Lower leg skin (tissue), 4 donors: ENCODE measurements around the gene LBHD1. TPM values are rescaled to one million over a fixed set of nuclear protein-coding genes. Genes with fewer than 3 reads are reported as not detected.
"Not testable (repeated sequence)": the region's sequence is repeated elsewhere in the genome, so short reads cannot be mapped to it uniquely, and the experiment has no call there.

Experiments used
- DNase-seq, 2 donors: peaks; one replicate each; pipeline ENCODE4 v3.0.0-alpha.2; 2019; ENCODE audit warnings: low spot score in 2 of 2
- H3K4me3 ChIP-seq: fragments of 200-600 bp; sonication (generic); 2 replicates; pipeline ENCODE4 v1.5.1; 2017; ENCODE audit warnings: mild to moderate bottlenecking, low read depth; ENCODE audit not compliant: poor library complexity, severe bottlenecking
- POLR2A ChIP-seq, 2 donors: fragments of 450-650 bp; IDR thresholded peaks; one replicate each; pipeline ENCODE4 v1.6.1; 2016 to 2017; ENCODE audit warnings: antibody characterized with exemption in 2 of 2, mild to moderate bottlenecking in 1 of 2, moderate library complexity in 1 of 2
- WGBS, 2 donors: methylation state at CpG; one replicate each; pipeline ENCODE4 v1.1.5; 2018; 5-methylcytosine and 5-hydroxymethylcytosine counted together
- intact Hi-C: fragments of 100-400 bp; cut with DNase I; formaldehyde crosslinking; loops from one replicate; pipeline ENCODE4 v1.15.0; 2023; ENCODE audit warnings: low total_unique reads
- total RNA-seq, 4 donors: library from RNA; depleted of rRNA; stranded (reverse); fragments of >200 nt; gene quantifications; one replicate each; pipeline ENCODE4 v1.1.0, GENCODE V29; 2016
- TF ChIP-seq, protein P1 (sequence below), 3 donors: fragments of 450-650 bp; IDR thresholded peaks; one replicate each; pipeline ENCODE4 v1.5.1; 2016; ENCODE audit warnings: antibody characterized with exemption in 3 of 3, mild to moderate bottlenecking in 3 of 3, moderate library complexity in 2 of 3

The LBHD1 gene
- total RNA-seq, 4 donors from 2014 or later, result 2.5 to 4.6 (median 3.1) TPM

DNA sequence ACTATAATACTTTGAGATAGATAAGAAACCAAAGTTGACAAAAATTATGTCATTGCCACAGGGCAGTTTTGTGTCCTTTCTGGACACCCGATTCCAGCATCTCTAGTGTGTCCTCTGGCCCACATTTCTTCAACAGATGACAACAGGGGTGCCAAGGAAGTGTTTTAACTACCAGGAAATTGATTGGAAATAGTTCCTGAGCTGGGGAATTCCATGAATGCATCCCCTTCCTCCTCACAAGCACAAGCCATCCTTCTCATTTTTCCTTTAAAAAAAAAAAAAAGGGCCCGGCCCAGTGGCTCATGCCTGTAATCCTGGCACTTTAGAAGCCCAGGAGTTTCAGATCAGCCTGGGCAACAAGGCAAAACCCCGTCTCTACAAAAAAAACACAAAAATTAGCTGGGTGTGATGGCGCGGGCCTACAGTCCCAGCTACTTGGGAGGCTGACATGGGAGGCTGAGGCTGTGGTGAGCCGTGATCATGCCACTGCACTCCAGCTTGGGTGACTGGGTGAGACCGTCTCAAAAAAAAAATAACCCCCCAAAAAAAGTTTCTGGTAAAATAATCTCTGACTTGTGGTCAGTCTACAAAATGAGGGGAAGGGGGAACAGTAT, 49.5 kb downstream of the LBHD1 start:
- H3K4me3 ChIP-seq, result no peak overlapping the region
- intact Hi-C loops, result no loop called here
- TF ChIP-seq POLR2A (IDR thresholded peaks at IDR 0.05), result no peak
- TF ChIP-seq, protein P1, sequence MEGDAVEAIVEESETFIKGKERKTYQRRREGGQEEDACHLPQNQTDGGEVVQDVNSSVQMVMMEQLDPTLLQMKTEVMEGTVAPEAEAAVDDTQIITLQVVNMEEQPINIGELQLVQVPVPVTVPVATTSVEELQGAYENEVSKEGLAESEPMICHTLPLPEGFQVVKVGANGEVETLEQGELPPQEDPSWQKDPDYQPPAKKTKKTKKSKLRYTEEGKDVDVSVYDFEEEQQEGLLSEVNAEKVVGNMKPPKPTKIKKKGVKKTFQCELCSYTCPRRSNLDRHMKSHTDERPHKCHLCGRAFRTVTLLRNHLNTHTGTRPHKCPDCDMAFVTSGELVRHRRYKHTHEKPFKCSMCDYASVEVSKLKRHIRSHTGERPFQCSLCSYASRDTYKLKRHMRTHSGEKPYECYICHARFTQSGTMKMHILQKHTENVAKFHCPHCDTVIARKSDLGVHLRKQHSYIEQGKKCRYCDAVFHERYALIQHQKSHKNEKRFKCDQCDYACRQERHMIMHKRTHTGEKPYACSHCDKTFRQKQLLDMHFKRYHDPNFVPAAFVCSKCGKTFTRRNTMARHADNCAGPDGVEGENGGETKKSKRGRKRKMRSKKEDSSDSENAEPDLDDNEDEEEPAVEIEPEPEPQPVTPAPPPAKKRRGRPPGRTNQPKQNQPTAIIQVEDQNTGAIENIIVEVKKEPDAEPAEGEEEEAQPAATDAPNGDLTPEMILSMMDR (IDR thresholded peaks at IDR 0.05), result no peak
- 80% methylated on average over 7 of the region's 7 CpGs for WGBS, 2 donors
- no peak for DNase-seq

- peak; percentile 97 to 100 for DNase-seq
- peak within 1 kb of the TSS; percentile 42 for H3K4me3 ChIP-seq
- 1 to 3% methylated on average over 17 to 76 of the region's 77 CpGs for WGBS, 2 donors
- intact Hi-C loops, result no loop called here
- TF ChIP-seq, protein P1 (IDR thresholded peaks at IDR 0.05), result no peak
- TF ChIP-seq POLR2A (IDR thresholded peaks at IDR 0.05), result no peak
Observed at GRCh38 chr11:62621567-62622470, 50.2 kb downstream of the LBHD1 start, which contains the start of gene B3GAT3. B3GAT3 (minus strand) TSS chr11:62621986; CDS start chr11:62621947, 39 bp downstream.

DNA sequence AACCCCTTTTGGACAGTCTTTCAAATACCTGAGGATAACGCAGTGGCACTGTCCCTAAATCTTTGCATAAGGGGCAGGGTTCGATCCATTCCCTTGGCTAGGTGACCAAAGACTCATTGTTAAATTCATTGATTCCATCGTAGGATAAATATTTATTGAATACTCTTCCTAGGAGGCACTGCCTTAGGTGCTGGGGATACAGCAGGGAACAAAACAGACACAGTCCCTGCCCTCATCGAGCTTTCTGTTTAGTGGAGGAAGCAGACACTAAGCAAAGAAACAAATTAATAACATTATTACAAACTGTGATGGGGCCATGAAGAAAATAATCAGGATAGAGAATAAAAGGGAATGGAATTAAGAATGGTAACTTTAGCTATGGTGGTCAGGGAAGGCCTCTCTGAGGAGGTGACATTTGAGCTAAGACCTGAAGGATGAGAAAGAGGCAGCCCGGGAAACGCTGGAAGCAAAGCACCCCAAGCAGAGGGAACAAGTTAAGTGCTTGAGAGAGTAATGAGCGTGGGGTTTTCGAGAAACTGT, 51.0 kb downstream of the LBHD1 start:
- intact Hi-C loops, result no loop called here
- 20 to 21% methylated on average over 8 of the region's 8 CpGs for WGBS, 2 donors
- no peak for TF ChIP-seq POLR2A (IDR thresholded peaks at IDR 0.05)
- TF ChIP-seq, protein P1 (IDR thresholded peaks at IDR 0.05), result no peak

DNA sequence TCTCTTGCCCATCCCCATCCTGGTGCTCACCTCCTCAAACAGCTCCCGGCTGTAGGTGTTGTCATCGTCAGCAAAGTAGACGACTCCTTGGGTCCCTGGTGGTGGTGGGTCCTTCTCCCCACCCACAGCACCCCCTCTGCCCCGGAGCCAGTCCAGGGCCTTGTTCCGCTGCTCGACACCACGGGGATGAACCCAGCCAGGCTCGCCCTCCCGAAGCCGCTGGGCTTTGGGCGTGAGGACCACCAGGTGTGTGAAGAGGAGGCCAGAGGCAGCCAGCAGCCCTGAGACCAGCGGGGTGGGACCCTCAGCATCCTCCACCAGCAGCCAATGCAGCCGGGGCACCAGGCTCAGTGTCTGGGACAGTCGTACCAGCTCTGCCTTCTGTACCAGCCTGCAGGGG, 55.1 kb downstream of the LBHD1 start:
- DNase-seq, H3K4me3 ChIP-seq, intact Hi-C loops: not testable (repeated sequence)
- WGBS, 2 donors, result 94 to 99% methylated on average over 13 to 14 of the region's 14 CpGs

More for the DNA sequence above, 51.0 kb downstream of the LBHD1 start:
- peak overlapping the region; percentile 42 for H3K4me3 ChIP-seq
- DNase-seq, result no peak

- TF ChIP-seq POLR2A (IDR thresholded peaks at IDR 0.05), result no peak
- TF ChIP-seq, protein P1 (IDR thresholded peaks at IDR 0.05), result no peak
- intact Hi-C loops, result no loop called here
- no peak overlapping the region for H3K4me3 ChIP-seq
- WGBS, 2 donors, result 88 to 93% methylated on average over 6 to 7 of the region's 7 CpGs
- DNase-seq, result no peak
Observed at GRCh38 chr11:62615521-62615920, 56.5 kb downstream of the LBHD1 start.

GRCh38 chr11:62614275-62614674, 57.8 kb downstream of the LBHD1 start:
- TF ChIP-seq POLR2A (IDR thresholded peaks at IDR 0.05), result no peak
- TF ChIP-seq, protein P1 (IDR thresholded peaks at IDR 0.05), result no peak
- intact Hi-C loops, result no loop called here
- WGBS, 2 donors, result 54 to 68% methylated on average over 8 of the region's 8 CpGs
- H3K4me3 ChIP-seq, result no peak overlapping the region
- DNase-seq, result no peak
